ENCODE data around the gene KCNJ6.

The KCNJ6 gene

GRCh38 chr21:37874904-37875780 lies 41.1 kb downstream of the KCNJ6 start:
- no peak for TF ChIP-seq CTCF (IDR thresholded peaks at IDR 0.05; ENCODE audit: insufficient read depth, low read length, poor library complexity, severe bottlenecking)
- no peak for TF ChIP-seq EZH2phosphoT487 (conservative IDR thresholded peaks at IDR 0.05; ENCODE audit: low read length)
- no peaks in the 10 kb centered on the region for H3K9me2 ChIP-seq (replicated peaks; ENCODE audit: insufficient read depth, low read length)

GRCh38 chr21:37874481-37874880 lies 41.8 kb downstream of the KCNJ6 start:
- Histone ChIP-seq H3K36me3 (ENCODE audit: low read length) (no peaks in the 10 kb centered on the region), H3K9me2 (replicated peaks; ENCODE audit: insufficient read depth, low read length) (no peaks in the 10 kb centered on the region), H3K9ac (ENCODE audit: low read length) (no peak overlapping the region), H3K27ac (ENCODE audit: low read depth, low read length) (no peak overlapping the region), H3F3A (ENCODE audit: insufficient read depth) (no peaks in the 10 kb centered on the region), H4K20me1 (ENCODE audit: low read depth, low read length) (no peaks in the 10 kb centered on the region), H3K4me3 (ENCODE audit: insufficient read depth, low read length, poor library complexity, severe bottlenecking) (no peak overlapping the region), H2AFZ (ENCODE audit: low read depth, low read length, severe bottlenecking) (no peak overlapping the region), H3K79me2 (ENCODE audit: insufficient read depth, low read length) (no peaks in the 10 kb centered on the region), H3K9me3 (ENCODE audit: insufficient read depth, low read length) (no peaks in the 10 kb centered on the region), H3K27me3 (ENCODE audit: low read length) (peaks cover 2% of the 10 kb centered on the region; the same call in 1 of the 2 replicates), H3K4me2 (ENCODE audit: low read depth, low read length, poor library complexity, severe bottlenecking) (no peak overlapping the region)
- TF ChIP-seq EZH2phosphoT487 (conservative IDR thresholded peaks at IDR 0.05; ENCODE audit: low read length) = no peak
- no peak for TF ChIP-seq CTCF (IDR thresholded peaks at IDR 0.05; ENCODE audit: insufficient read depth, low read length, poor library complexity, severe bottlenecking)

More at GRCh38 chr21:37874904-37875780, 41.1 kb downstream of the KCNJ6 start:
- H2AFZ ChIP-seq (ENCODE audit: low read depth, low read length, severe bottlenecking) = no peak overlapping the region
- no peaks in the 10 kb centered on the region for H3K79me2 ChIP-seq (ENCODE audit: insufficient read depth, low read length)
- H3K27me3 ChIP-seq (ENCODE audit: low read length) = peaks cover 2% of the 10 kb centered on the region; the same call in 1 of the 2 replicates
- H3K4me2 ChIP-seq (ENCODE audit: low read depth, low read length, poor library complexity, severe bottlenecking) = no peak overlapping the region
- H4K20me1 ChIP-seq (ENCODE audit: low read depth, low read length) = no peaks in the 10 kb centered on the region
- no peaks in the 10 kb centered on the region for H3K36me3 ChIP-seq (ENCODE audit: low read length)
- no peaks in the 10 kb centered on the region for H3K9me3 ChIP-seq (ENCODE audit: insufficient read depth, low read length)
- H3K27ac ChIP-seq (ENCODE audit: low read depth, low read length) = no peak overlapping the region
- H3K9ac ChIP-seq (ENCODE audit: low read length) = no peak overlapping the region
- H3F3A ChIP-seq (ENCODE audit: insufficient read depth) = no peaks in the 10 kb centered on the region
- H3K4me3 ChIP-seq (ENCODE audit: insufficient read depth, low read length, poor library complexity, severe bottlenecking) = no peak overlapping the region

- H3K79me2 ChIP-seq (ENCODE audit: insufficient read depth, low read length) = no peaks in the 10 kb centered on the region
- no peaks in the 10 kb centered on the region for H3K9me2 ChIP-seq (replicated peaks; ENCODE audit: insufficient read depth, low read length)
- H3K27me3 ChIP-seq (ENCODE audit: low read length) = peaks cover 2% of the 10 kb centered on the region; the same call in 1 of the 2 replicates
- no peak overlapping the region for H3K27ac ChIP-seq (ENCODE audit: low read depth, low read length)
- H3F3A ChIP-seq (ENCODE audit: insufficient read depth) = no peaks in the 10 kb centered on the region
- no peak overlapping the region for H2AFZ ChIP-seq (ENCODE audit: low read depth, low read length, severe bottlenecking)
- H3K4me3 ChIP-seq (ENCODE audit: insufficient read depth, low read length, poor library complexity, severe bottlenecking) = no peak overlapping the region
- H3K36me3 ChIP-seq (ENCODE audit: low read length) = no peaks in the 10 kb centered on the region
- no peak overlapping the region for H3K9ac ChIP-seq (ENCODE audit: low read length)
- TF ChIP-seq CTCF (IDR thresholded peaks at IDR 0.05; ENCODE audit: insufficient read depth, low read length, poor library complexity, severe bottlenecking) (no peak), EZH2phosphoT487 (conservative IDR thresholded peaks at IDR 0.05; ENCODE audit: low read length) (no peak)
- no peaks in the 10 kb centered on the region for H4K20me1 ChIP-seq (ENCODE audit: low read depth, low read length)
- H3K9me3 ChIP-seq (ENCODE audit: insufficient read depth, low read length) = no peaks in the 10 kb centered on the region
- no peak overlapping the region for H3K4me2 ChIP-seq (ENCODE audit: low read depth, low read length, poor library complexity, severe bottlenecking)
These were observed 42.6 kb downstream of the KCNJ6 start for GRCh38 chr21:37873655-37874054.

Measured in SU-DHL-6 (cell line).